Measurements from ENCODE around the gene IER5L. TPM values are rescaled to one million over a fixed set of nuclear protein-coding genes. Genes with fewer than 3 reads are reported as not detected.

The IER5L gene
- total RNA-seq, 1 donor from 2014 or later = 60.4 TPM

DNA sequence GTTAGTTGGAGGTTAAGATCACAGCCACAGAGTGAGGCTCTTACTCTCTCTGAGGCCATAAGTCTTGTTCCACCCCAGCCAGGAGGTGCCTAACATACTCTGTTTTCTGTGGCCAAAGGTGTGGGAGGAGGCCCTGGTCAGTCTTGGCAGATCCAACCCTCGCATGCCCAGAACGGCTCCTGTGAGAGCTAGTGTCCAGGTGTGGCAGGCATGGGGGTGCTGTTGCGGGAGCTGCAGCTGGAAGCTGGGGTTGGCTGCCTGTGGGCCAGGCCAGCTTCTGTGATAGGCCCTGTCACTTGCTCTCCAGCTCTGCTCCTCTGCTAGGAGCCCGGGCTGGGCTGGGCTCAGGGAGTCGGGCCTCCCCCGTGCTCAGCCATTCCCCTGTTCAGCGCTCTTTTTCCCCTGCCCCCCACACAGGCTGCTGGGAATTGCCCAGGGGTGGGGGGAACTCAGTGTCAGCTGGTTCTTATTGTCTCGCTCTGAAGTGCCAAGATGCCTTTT, 31.6 kb downstream of the IER5L start:
- Histone ChIP-seq H3K4me3 (ENCODE audit: low read depth, low read length) (no peak overlapping the region), H3K36me3 (ENCODE audit: control insufficient read depth, insufficient read depth, low read length) (peaks cover 5% of the 10 kb centered on the region), H3K27me3 (ENCODE audit: control insufficient read depth, insufficient read depth, low read length) (no peaks in the 10 kb centered on the region)
- TF ChIP-seq, protein P1, sequence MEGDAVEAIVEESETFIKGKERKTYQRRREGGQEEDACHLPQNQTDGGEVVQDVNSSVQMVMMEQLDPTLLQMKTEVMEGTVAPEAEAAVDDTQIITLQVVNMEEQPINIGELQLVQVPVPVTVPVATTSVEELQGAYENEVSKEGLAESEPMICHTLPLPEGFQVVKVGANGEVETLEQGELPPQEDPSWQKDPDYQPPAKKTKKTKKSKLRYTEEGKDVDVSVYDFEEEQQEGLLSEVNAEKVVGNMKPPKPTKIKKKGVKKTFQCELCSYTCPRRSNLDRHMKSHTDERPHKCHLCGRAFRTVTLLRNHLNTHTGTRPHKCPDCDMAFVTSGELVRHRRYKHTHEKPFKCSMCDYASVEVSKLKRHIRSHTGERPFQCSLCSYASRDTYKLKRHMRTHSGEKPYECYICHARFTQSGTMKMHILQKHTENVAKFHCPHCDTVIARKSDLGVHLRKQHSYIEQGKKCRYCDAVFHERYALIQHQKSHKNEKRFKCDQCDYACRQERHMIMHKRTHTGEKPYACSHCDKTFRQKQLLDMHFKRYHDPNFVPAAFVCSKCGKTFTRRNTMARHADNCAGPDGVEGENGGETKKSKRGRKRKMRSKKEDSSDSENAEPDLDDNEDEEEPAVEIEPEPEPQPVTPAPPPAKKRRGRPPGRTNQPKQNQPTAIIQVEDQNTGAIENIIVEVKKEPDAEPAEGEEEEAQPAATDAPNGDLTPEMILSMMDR (IDR thresholded peaks at IDR 0.05; ENCODE audit: insufficient read depth, low read length, poor library complexity, severe bottlenecking) = no peak
- no peak for DNase-seq (ENCODE audit: low read depth)

DNA sequence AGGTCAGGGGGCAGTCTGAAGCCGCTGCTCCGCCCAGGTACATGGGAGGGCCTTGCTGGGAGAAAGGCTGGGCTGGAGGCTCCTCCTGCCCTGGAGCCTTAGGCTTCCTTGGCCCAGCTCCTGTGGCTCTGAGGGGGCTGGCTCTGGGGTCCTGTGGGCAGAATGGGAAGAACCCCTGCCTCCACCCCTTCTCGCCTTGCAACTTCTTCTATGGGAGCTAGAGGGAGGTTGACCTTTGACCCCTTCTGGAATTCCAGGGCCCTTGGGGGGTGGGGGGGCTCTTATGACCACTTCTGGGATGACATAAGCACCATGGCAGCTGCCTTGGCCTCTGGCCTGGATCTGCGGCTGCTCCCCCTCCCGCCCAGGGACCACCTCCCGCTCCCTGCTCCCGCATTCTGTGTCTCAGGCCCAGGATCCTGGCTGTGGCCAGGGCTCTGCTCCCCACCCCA, 32.2 kb downstream of the IER5L start:
- DNase-seq (ENCODE audit: low read depth) = no peak
- Histone ChIP-seq H3K36me3 (ENCODE audit: control insufficient read depth, insufficient read depth, low read length) (peaks cover 5% of the 10 kb centered on the region), H3K4me3 (ENCODE audit: low read depth, low read length) (no peak overlapping the region), H3K27me3 (ENCODE audit: control insufficient read depth, insufficient read depth, low read length) (no peaks in the 10 kb centered on the region)
- TF ChIP-seq, protein P1 (IDR thresholded peaks at IDR 0.05; ENCODE audit: insufficient read depth, low read length, poor library complexity, severe bottlenecking) = no peak

DNA sequence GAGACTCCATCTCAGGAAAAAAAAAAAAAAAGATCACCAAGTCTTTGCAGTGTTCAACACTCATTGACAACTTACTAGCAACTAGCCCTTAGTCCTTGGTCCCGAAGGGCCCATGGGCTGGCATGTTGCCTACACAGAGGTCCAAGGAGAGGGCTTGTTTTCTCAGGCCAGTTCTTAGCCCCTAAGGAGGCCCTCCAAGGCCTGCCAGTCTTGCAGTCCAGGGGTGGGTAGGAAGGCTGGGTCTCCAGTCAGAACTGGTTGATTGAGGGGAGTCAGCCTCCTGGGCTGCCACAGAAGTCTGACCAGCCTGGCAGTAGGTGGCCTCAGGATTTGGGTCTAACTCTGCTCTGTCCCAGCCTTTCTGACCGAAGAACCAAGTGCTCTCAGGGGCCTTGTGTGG, 32.7 kb downstream of the IER5L start:
- no peak overlapping the region for H3K4me3 ChIP-seq (ENCODE audit: low read depth, low read length)
- no peaks in the 10 kb centered on the region for H3K27me3 ChIP-seq (ENCODE audit: control insufficient read depth, insufficient read depth, low read length)
- H3K36me3 ChIP-seq (ENCODE audit: control insufficient read depth, insufficient read depth, low read length) = peaks cover 5% of the 10 kb centered on the region
- TF ChIP-seq, protein P1 (IDR thresholded peaks at IDR 0.05; ENCODE audit: insufficient read depth, low read length, poor library complexity, severe bottlenecking) = no peak
- DNase-seq (ENCODE audit: low read depth) = no peak

DNA sequence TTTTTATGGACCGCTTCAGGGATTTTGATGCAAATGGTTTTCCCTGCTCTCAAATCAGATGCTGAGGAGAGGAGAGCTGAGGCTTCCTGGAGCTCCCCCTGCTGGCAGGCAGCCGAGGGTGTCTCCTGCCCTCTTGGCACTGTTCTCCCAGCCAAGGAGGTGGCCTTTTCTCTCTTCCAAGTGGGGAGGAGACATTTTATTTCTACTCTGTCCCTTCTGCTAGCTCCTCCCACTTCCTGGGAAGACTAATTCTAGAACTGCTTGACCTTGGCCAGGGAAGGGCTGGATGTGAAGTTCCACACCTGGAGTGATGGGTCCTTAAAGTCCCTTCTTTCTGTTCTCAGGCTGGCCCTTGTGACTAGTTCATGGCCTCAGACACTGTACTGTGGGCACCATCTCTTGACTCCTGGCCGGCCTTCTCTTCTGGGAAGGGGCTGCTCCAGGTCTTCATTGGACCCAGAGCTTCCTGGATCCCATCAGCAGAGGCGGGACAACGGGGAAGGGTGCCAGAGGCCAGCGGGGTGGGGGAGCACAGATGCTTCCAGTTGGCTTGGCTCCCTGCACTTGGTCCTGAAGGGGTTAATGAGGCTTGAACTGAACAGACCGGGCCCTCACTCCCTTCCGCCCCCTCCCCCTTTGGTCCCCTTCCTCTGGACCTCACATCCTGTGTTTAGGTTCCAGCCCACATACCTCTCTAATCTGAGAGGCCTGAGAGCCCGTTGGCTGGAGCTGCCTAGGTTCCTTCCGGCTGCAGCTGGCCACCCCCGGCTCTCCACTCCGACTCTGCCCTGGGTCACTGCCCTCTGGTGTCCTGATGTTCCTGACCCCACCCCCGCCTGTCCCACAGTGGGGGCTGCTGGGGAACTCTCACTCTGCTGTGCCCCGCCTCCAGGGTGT, 34.8 kb downstream of the IER5L start:
- DNase-seq (ENCODE audit: low read depth) = no peak
- TF ChIP-seq, protein P1 (IDR thresholded peaks at IDR 0.05; ENCODE audit: insufficient read depth, low read length, poor library complexity, severe bottlenecking) = peak; percentile 98
- Histone ChIP-seq H3K4me3 (ENCODE audit: low read depth, low read length) (peak overlapping the region; percentile 23), H3K27me3 (ENCODE audit: control insufficient read depth, insufficient read depth, low read length) (no peaks in the 10 kb centered on the region), H3K36me3 (ENCODE audit: control insufficient read depth, insufficient read depth, low read length) (peaks cover 2% of the 10 kb centered on the region)

DNA sequence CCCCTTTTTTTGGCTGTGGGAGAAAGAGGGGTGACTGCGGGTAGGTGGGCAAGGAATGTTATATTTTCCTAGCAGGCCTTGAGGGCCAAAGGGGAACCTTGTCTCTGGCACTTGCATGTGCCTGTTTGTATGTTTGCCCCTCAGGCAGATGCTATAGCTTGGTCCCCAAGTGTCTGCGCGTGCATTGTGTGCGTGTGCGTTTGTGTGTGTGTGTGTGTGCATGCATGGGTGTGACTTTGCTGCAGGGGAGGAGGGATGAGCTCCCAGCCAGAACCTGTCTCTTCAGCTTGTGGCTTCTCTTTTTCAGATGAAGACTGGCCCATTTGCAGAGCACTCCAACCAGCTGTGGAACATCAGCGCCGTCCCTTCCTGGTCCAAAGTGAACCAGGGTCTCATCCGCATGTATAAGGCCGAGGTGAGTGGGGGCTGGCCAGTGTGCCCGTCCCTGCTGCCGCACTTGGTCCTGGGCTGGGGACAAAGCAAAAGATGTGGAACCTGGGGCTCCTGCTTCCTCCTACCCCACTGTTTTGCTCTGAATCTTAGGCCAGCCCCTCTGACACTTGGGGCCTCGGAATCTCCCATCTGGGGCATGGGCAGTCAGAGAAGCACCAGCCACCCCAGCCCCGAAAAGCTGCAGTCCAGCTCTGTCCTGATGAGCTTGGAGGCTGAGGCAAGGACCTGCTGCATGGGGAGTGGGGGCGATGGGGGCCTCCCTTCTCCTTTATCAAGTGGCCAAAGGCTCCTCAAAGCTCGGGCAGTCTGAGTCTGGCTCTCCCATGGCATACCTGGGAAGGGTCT, 35.7 kb downstream of the IER5L start:
- H3K27me3 ChIP-seq (ENCODE audit: control insufficient read depth, insufficient read depth, low read length) = no peaks in the 10 kb centered on the region
- peaks cover 2% of the 10 kb centered on the region for H3K36me3 ChIP-seq (ENCODE audit: control insufficient read depth, insufficient read depth, low read length)
- H3K4me3 ChIP-seq (ENCODE audit: low read depth, low read length) = peak overlapping the region; percentile 20
- DNase-seq (ENCODE audit: low read depth) = no peak
- TF ChIP-seq, protein P1 (IDR thresholded peaks at IDR 0.05; ENCODE audit: insufficient read depth, low read length, poor library complexity, severe bottlenecking) = no peak

Data from kidney epithelial cell (primary cell).